ENCODE measurements around the gene ALX3.

Gene ALX3

GRCh38 chr1:110047463-110047862 is 23.0 kb downstream of the ALX3 start:
- no peak for DNase-seq (ENCODE audit: low spot score)
- TF ChIP-seq, protein P1, sequence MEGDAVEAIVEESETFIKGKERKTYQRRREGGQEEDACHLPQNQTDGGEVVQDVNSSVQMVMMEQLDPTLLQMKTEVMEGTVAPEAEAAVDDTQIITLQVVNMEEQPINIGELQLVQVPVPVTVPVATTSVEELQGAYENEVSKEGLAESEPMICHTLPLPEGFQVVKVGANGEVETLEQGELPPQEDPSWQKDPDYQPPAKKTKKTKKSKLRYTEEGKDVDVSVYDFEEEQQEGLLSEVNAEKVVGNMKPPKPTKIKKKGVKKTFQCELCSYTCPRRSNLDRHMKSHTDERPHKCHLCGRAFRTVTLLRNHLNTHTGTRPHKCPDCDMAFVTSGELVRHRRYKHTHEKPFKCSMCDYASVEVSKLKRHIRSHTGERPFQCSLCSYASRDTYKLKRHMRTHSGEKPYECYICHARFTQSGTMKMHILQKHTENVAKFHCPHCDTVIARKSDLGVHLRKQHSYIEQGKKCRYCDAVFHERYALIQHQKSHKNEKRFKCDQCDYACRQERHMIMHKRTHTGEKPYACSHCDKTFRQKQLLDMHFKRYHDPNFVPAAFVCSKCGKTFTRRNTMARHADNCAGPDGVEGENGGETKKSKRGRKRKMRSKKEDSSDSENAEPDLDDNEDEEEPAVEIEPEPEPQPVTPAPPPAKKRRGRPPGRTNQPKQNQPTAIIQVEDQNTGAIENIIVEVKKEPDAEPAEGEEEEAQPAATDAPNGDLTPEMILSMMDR (IDR thresholded peaks at IDR 0.05) = no peak
- no peak overlapping the region for H3K4me3 ChIP-seq
- H3K27ac ChIP-seq = no peak overlapping the region

DNA sequence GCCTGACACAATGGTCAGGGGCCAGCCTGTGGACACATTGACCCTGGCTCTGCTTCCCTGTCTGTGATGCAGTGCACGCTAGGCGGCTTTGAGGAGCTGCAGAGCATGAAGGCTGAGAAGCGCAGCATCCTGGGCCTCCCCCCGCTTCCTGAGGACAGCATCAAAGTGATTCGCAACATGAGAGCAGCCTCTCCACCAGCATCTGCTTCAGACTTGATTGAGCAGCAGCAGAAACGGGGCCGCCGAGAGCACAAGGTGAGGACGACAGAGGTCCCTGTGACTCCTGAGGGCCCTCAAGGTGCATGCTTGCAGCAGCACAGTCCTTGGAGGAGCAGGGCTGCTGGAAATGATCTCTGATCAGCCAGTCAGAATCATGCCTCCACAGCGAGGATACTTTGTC is 27.5 kb downstream of the ALX3 start:
- no peak overlapping the region for H3K4me3 ChIP-seq
- TF ChIP-seq, protein P1 (IDR thresholded peaks at IDR 0.05) = no peak
- H3K27ac ChIP-seq = no peak overlapping the region
- no peak for DNase-seq (ENCODE audit: low spot score)

- no peak for DNase-seq (ENCODE audit: low spot score)
- Histone ChIP-seq H3K27ac (no peak overlapping the region), H3K4me3 (no peak overlapping the region)
- TF ChIP-seq, protein P1 (IDR thresholded peaks at IDR 0.05) = no peak
Measured at GRCh38 chr1:110040548-110040947, 29.9 kb downstream of the ALX3 start.

GRCh38 chr1:110039641-110040040 is 30.8 kb downstream of the ALX3 start:
- no peak overlapping the region for H3K4me3 ChIP-seq
- TF ChIP-seq, protein P1 (IDR thresholded peaks at IDR 0.05) = no peak
- no peak for DNase-seq (ENCODE audit: low spot score)
- H3K27ac ChIP-seq = no peak overlapping the region

GRCh38 chr1:110038271-110038670 is 32.2 kb downstream of the ALX3 start:
- no peak overlapping the region for H3K27ac ChIP-seq
- TF ChIP-seq, protein P1 (IDR thresholded peaks at IDR 0.05) = no peak
- DNase-seq (ENCODE audit: low spot score) = no peak
- no peak overlapping the region for H3K4me3 ChIP-seq

- H3K27ac ChIP-seq = peak overlapping the region; percentile 85 to 94
- peak overlapping the region; percentile 98 for H3K4me3 ChIP-seq
- no peak for DNase-seq (ENCODE audit: low spot score)
- TF ChIP-seq, protein P1 (IDR thresholded peaks at IDR 0.05) = no peak
Measured at GRCh38 chr1:110035236-110035752, 35.2 kb downstream of the ALX3 start.

GRCh38 chr1:110034451-110035235 is 35.8 kb downstream of the ALX3 start, which contains the start of gene STRIP1:
TSS of gene STRIP1 (plus strand) at chr1:110034624. CDS start at chr1:110034638, 14 bp downstream.
- peak within 1 kb of the TSS; percentile 85 to 94 for H3K27ac ChIP-seq
- DNase-seq (ENCODE audit: low spot score) = peak; percentile 93
- TF ChIP-seq, protein P1 (IDR thresholded peaks at IDR 0.05) = no peak
- H3K4me3 ChIP-seq = peak within 1 kb of the TSS; percentile 98
